Natural killer cell treated with Interleukin-12 subunit alpha and Interleukin-12 subunit beta and Interleukin-15 and Interleukin-18, amount 100 ng/mL, for 72 hours (primary cell): Measurements from ENCODE around the gene GNB1. TPM values are rescaled to one million over a fixed set of nuclear protein-coding genes. Genes with fewer than 3 reads are reported as not detected.
"Not testable (repeated sequence)": the region's sequence is repeated elsewhere in the genome, so short reads cannot be mapped to it uniquely, and the experiment has no call there.

ENCODE experiments used
- ATAC-seq, 2 donors: fragments of 150-1000 bp; cut with Tn5 transposase in 1 of 2; sonication (Bioruptor Pico), chemical (Tn5 transposase) in 1 of 2; 2 replicates each; pipeline ENCODE4 v1.10.0; 2021
- DNase-seq: peaks from one replicate; pipeline ENCODE4 v3.0.0; 2022; ENCODE audit warnings: low spot score
- H3K27ac Mint-ChIP-seq, 2 donors: 1 replicate in 1 of 2; 2 replicates in 1 of 2; pipeline ENCODE4 v1.8.0; 2022; ENCODE audit warnings: mixed read lengths in 2 of 2, mild to moderate bottlenecking in 1 of 2, moderate library complexity in 1 of 2
- H3K27me3 Mint-ChIP-seq, 2 donors: 1 replicate in 1 of 2; 2 replicates in 1 of 2; pipeline ENCODE4 v1.8.0; 2022; ENCODE audit warnings: mixed read lengths in 2 of 2
- H3K36me3 Mint-ChIP-seq: one replicate; pipeline ENCODE4 v1.8.0; 2022; ENCODE audit warnings: mixed read lengths
- H3K4me1 Mint-ChIP-seq, 2 donors: 1 replicate in 1 of 2; 2 replicates in 1 of 2; pipeline ENCODE4 v1.8.0; 2022; ENCODE audit warnings: low read depth in 2 of 2, mixed read lengths in 2 of 2, mild to moderate bottlenecking in 1 of 2
- H3K4me3 Mint-ChIP-seq: one replicate; pipeline ENCODE4 v1.8.0; 2022; ENCODE audit warnings: mixed read lengths
- H3K9me3 Mint-ChIP-seq: 2 replicates; pipeline ENCODE4 v1.8.0; 2022; ENCODE audit warnings: mixed read lengths
- total RNA-seq, 2 donors: library from RNA; stranded (reverse); gene quantifications; one replicate each; pipeline ENCODE4 v1.2.3, GENCODE V29; 2022

GNB1 gene
- total RNA-seq, 2 donors from 2014 or later: 361 to 446 TPM

- H3K27me3 Mint-ChIP-seq: no peaks in the 10 kb centered on the region
- ATAC-seq: no peak
- peak overlapping the region; percentile 57 for H3K4me3 Mint-ChIP-seq
- H3K9me3 Mint-ChIP-seq: no peaks in the 10 kb centered on the region
- H3K36me3 Mint-ChIP-seq: no peaks in the 10 kb centered on the region
- DNase-seq: no peak
- H3K27ac Mint-ChIP-seq: no peak overlapping the region
- H3K4me1 Mint-ChIP-seq: peaks cover 0 to 6% of the 10 kb centered on the region in 2 donors
These were observed 142.1 kb downstream of the GNB1 start for GRCh38 chr1:1748686-1749321.

- H3K27me3 Mint-ChIP-seq, H3K4me1 Mint-ChIP-seq, H3K9me3 Mint-ChIP-seq, DNase-seq, H3K36me3 Mint-ChIP-seq: not testable (repeated sequence)
- Mint-ChIP-seq H3K4me3 (peak overlapping the region; percentile 66), H3K27ac (peak overlapping the region in 1 of 2 donors; percentile 70)
- peak; percentile 89 to 96 for ATAC-seq
These were observed 144.3 kb downstream of the GNB1 start for GRCh38 chr1:1746566-1746909.

- DNase-seq (peak; percentile 76), ATAC-seq (peak; percentile 85 to 89)
- H3K27me3 Mint-ChIP-seq, H3K4me1 Mint-ChIP-seq, H3K36me3 Mint-ChIP-seq, H3K9me3 Mint-ChIP-seq: not testable (repeated sequence)
- H3K4me3 Mint-ChIP-seq: peak overlapping the region; percentile 66
- peak overlapping the region in 1 of 2 donors; percentile 70 for H3K27ac Mint-ChIP-seq
These were observed 145.0 kb downstream of the GNB1 start for GRCh38 chr1:1745651-1746565.

- not testable (repeated sequence) for ATAC-seq, H3K9me3 Mint-ChIP-seq
These were observed 148.4 kb downstream of the GNB1 start for GRCh38 chr1:1742529-1742928.

GRCh38 chr1:1741013-1741412 lies 149.9 kb downstream of the GNB1 start:
- not testable (repeated sequence) for H3K9me3 Mint-ChIP-seq, H3K36me3 Mint-ChIP-seq, DNase-seq, H3K4me1 Mint-ChIP-seq, ATAC-seq, H3K4me3 Mint-ChIP-seq, H3K27ac Mint-ChIP-seq, H3K27me3 Mint-ChIP-seq

More at GRCh38 chr1:1742529-1742928, 148.4 kb downstream of the GNB1 start:
- not testable (repeated sequence) for H3K4me3 Mint-ChIP-seq, H3K36me3 Mint-ChIP-seq, H3K27ac Mint-ChIP-seq, H3K4me1 Mint-ChIP-seq, DNase-seq, H3K27me3 Mint-ChIP-seq

GRCh38 chr1:1738799-1739337 lies 152.0 kb downstream of the GNB1 start:
- H3K27ac Mint-ChIP-seq: not testable (repeated sequence)

GRCh38 chr1:1737675-1738590 lies 153.0 kb downstream of the GNB1 start:
- not testable (repeated sequence) for H3K27ac Mint-ChIP-seq, H3K4me3 Mint-ChIP-seq, H3K4me1 Mint-ChIP-seq, H3K9me3 Mint-ChIP-seq, DNase-seq, H3K36me3 Mint-ChIP-seq, H3K27me3 Mint-ChIP-seq
- ATAC-seq: peak; percentile 53 to 55

More at GRCh38 chr1:1738799-1739337, 152.0 kb downstream of the GNB1 start:
- H3K4me3 Mint-ChIP-seq, H3K36me3 Mint-ChIP-seq, H3K4me1 Mint-ChIP-seq, H3K9me3 Mint-ChIP-seq, DNase-seq, H3K27me3 Mint-ChIP-seq: not testable (repeated sequence)
- peak in 1 of 2 donors; percentile 45 for ATAC-seq

Other genes starting within 250 kb of the GNB1 start
- gene CDK11B, start 232.1 kb downstream of the GNB1 start, total RNA-seq: 10 to 100 TPM; 37.2 to 51.7 TPM
- 10 to 100 TPM; 32.8 to 34.6 TPM for gene SLC35E2B, start 198.3 kb downstream of the GNB1 start, total RNA-seq
- 100 to 1,000 TPM in 1 of 2 donors, 10 to 100 TPM in 1; 75.9 to 129 TPM for gene CDK11A, start 166.7 kb downstream of the GNB1 start, total RNA-seq
- gene NADK, start 112.6 kb downstream of the GNB1 start, total RNA-seq: 100 to 1,000 TPM in 1 of 2 donors, 10 to 100 TPM in 1; 89.1 to 145 TPM
- gene CALML6, start 24.2 kb upstream of the GNB1 start, total RNA-seq: 1 to 10 TPM in 1 of 2 donors, under 1 TPM in 1; 1.00 to 1.2 TPM
- gene TMEM52, start 28.2 kb upstream of the GNB1 start, total RNA-seq: under 1 TPM in 1 of 2 donors, not detected in 1; 0.43 TPM
- not detected for gene CFAP74, start 112.7 kb upstream of the GNB1 start, total RNA-seq
- not detected for gene GABRD, start 128.3 kb upstream of the GNB1 start, total RNA-seq
- 10 to 100 TPM; 10.8 to 13.2 TPM for gene PRKCZ, start 159.3 kb upstream of the GNB1 start, total RNA-seq